GM19025 (cell line): ENCODE data around the gene EIF2S3.
"Not testable (repeated sequence)": the region's sequence is repeated elsewhere in the genome, so short reads cannot be mapped to it uniquely, and the experiment has no call there.

ENCODE experiments used
- ATAC-seq: cut with Tn5 transposase; IDR thresholded peaks from one replicate; pipeline ENCODE4 v1.9.1; 2021; ENCODE audit warnings: mild to moderate bottlenecking, low read depth, moderate library complexity; ENCODE audit not compliant: unreplicated experiment

The EIF2S3 gene

DNA sequence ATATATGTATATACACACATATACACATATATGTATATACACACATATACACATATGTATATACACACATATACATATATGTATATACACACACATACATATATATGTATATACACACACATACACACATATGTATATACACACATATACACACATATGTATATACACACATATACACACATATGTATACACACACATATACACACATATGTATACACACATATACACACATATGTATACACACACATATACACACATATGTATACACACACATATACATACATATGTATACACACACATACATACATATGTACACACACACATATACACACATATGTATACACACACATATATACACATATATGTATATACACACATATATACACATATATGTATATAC, 8.7 kb upstream of the EIF2S3 start:
- not testable (repeated sequence) for ATAC-seq

DNA sequence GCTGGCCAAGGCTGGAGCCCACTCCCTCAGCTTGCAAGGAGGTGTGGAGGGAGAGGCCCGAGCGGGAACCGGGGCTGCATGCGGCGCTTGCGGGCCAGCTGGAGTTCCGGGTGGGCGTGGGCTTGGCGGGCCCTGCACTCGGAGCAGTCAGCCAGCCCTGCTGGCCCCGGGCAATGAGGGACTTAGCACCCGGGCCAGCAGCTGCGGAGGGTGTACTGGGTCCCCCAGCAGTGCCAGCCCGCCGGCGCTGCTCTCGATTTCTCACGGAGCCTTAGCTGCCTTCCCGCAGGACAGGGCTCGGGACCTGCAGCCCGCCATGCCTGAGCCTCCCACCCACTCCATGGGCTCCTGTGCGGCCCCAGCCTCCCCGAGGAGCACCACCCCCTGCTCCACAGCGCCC, 5.1 kb upstream of the EIF2S3 start:
- ATAC-seq, result not testable (repeated sequence)

GRCh38 chrX:24050522-24051318, 4.0 kb upstream of the EIF2S3 start:
- ATAC-seq, result not testable (repeated sequence)

DNA sequence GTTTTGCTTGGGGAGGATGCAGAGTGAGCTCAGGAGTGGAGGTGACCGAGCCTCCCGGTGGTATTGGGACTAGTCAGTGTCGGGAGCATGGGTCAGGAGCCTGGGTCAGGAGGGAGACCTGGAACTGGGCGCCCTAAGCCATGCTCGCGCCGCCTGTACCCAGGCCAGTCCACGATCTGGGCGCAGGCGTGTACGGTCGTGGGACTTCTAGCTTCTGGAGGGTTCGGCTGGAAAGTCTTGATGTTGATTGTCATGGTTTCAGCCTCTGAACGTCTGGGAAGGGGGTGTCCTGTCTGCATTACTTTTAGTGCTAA, 244 bp downstream of the EIF2S3 start:
- ATAC-seq, result peak; percentile 6

- ATAC-seq, result no peak
These were observed 8.7 kb downstream of the EIF2S3 start for GRCh38 chrX:24063488-24063887.

DNA sequence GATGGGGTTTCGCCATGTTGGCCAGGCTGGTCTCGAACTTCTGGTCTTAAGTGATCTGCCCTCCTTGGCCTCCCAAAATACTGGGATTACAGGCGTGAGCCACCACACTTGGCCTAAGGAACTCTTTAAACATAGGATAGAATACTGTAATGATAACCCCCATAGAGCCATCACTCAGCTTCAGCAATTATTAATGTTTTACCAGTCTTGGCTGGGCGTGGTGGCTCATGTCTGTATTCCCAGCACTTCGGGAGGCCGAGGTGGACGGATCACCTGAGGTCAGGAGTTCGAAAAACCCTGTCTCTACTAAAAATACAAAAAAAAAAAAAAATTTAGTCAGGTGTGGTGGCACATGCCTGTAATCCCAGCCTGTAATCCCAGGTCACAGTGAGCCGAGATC, 15.1 kb downstream of the EIF2S3 start:
- no peak for ATAC-seq

DNA sequence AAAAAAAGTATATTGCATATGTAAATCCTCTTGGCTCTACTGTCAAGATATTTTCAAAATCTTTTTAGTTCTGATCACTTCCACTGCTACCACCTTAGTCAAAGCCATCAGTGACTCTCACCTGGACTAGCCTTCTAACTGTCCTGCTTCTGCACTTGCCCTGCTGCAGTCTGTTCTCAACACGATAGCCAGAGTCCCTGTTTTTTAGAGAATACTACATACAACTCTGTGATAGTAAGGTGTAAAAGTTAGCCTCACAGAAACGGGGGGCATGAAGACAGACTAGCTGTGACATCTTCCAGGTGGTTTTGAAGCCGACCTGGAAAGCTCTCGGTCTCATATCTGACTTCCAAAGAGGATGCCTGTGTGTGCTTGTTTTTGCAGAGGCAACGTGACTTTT, 24.7 kb downstream of the EIF2S3 start:
- ATAC-seq, result no peak

- ATAC-seq, result not testable (repeated sequence)
These were observed 25.5 kb downstream of the EIF2S3 start for GRCh38 chrX:24080245-24080644.

DNA sequence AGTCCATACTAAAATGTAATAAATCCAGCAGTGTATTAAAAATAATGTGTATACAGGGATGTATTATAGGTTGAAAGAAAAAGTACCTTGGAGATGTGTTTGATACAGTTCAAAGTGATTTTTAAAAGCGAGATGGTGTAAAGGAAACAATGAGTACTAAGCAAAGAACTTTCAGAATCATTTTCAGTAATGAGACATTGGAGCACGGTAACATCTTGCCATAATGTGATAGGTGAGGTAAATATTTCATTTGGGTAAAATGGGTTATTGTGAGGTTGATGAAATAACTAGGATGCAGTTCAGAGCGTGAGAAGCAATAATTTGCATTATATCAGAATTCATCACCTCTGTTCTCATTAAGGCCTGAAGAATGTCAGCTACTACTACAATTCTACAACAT, 25.9 kb downstream of the EIF2S3 start:
- ATAC-seq, result no peak

DNA sequence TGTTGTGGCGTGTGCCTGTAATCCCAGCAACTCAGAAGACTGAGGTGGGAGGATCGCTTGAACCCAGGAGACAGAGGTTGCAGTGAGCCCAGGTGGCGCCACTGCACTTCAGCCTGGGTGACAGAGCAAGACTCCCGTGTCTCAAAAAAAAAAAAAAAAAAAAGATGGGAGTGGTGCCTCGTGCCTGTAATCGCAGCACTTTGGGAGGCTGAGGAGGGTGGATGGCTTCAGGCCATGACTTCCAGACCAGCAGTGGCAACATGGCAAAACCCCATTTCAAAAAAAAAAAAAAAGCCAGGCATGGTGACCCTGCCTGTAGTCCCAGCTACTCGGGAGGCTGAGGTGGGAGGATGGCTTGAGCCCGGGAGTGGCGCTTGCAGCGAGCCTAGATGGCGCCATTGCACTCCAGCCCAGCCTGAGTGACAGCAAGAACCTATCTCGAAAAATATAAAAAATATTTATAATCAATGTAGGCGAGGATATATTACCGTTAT, 27.0 kb downstream of the EIF2S3 start:
- ATAC-seq, result peak; percentile 60

GRCh38 chrX:24082447-24082846, 27.7 kb downstream of the EIF2S3 start:
- ATAC-seq, result no peak

GRCh38 chrX:24085101-24085500, 30.3 kb downstream of the EIF2S3 start:
- ATAC-seq, result no peak

DNA sequence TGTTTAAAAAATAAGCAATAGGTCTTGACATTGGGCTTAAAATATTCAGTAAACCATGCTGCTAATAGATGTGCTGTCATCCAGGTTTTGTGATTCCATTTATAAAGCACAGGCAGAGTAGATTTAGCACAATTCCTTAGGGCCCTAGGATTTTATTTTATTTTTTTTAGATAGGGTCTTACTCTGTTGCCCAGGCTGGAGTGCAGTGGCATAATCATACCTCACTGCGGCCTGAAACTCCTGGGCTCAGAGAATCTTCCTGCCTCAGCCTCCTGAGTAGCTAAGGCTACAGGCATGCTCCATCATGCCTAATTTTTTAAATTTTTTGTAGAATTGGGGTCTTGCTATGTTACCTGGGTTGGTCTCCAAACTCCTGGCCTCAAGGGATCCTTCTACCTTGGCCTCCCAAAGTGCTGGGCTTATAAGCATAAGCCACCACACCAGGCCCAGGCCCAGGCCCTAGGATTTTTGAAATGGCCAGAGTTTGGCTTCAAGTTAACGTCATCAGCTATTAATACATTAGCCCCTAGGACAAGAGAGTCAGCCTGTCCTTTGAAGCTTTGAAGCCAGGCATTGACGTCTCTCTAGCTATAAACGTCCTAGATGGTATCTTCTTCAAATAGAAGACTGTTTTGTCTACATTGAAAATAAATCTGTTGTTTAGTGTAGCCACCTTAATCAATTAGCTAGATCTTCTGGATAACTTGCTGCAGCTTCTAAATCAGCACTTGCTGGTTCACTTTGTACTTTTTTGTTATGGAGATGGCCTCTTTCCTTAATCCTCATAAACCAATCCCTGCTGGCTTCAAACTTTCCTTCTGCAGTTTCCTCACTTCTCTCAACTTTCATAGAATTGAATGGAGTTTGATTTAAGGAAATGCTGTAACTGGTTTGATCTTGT, 35.8 kb downstream of the EIF2S3 start:
- no peak for ATAC-seq

DNA sequence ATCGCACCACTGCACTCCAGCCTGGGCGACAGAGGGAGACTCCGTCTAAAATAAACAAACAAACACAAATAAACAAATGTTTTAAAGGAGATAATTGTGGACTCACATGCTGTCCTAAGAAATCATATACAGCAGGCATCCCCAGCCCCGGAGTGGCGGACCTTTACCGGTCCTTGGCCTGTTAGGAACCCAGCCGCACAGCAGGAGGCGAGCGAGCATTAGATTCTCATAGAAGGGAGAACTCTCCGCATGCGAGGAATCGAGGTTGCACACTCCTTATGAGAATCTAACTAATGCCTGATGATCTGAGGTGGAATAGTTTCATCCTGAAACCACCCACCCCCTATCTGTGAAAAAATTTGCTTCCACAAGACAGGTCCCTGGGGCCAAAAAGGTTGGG, 39.0 kb downstream of the EIF2S3 start:
- no peak for ATAC-seq

DNA sequence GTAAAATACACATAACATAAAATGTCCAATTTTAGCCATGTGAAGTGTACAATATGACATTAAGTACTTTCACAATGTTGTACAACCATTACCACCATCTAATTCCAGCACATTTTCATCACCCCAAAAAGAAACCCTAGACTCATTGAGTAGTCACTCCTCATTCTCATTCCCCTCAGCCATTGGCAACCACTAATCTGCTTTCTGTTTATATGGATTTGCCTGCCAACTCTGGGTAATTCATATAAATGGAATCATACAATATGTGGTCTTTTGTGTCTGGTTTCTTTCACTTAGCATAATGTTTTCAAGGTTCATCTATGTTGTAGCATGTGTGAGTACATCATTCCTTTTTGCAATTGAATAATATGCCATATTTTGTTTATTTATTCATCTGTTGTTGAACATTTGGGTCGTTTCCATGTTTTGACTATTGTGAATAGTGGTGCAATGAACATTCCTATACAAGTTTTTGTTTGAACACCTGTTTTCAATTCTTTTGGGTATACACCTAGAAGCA, 43.0 kb downstream of the EIF2S3 start:
- no peak for ATAC-seq

DNA sequence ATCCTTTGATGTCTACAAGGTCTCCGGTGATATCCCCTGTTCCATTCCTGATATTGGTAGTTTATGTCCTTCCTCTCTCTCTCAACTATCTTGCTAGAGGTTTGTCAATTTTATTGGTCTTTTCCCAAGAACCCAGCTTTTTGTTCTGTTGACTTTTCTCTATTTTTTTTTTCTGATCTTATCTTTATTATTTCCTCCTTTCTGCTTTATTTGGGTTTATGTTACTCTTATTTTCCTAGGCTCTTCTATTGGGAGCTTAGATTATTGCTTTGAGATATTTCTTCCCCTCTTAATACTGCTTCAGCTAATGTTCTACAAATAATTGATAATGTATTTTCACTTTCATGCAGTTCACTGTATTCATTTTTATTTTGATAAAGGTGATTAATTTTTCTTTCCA, 44.2 kb downstream of the EIF2S3 start:
- ATAC-seq, result no peak

DNA sequence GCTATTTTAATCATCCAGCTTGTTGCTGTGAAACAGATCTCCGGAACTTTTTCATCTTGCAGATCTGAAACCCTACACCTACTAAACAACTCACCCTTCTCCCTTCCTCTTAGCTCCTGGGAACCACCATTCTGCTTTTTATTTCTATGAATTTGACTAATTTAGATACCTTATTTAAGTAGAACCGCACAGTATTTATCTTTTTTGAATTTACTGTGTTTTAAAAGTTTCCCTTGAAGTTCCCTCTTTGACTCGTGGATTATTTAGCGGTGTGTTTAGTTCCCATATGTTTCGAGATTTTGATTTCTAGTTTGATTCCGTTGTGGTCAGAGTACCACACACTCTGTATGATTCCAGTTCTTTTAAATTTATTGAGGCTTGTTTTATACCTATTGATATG, 44.6 kb downstream of the EIF2S3 start:
- ATAC-seq, result no peak

GRCh38 chrX:24100713-24101112, 46.0 kb downstream of the EIF2S3 start:
- no peak for ATAC-seq

GRCh38 chrX:24110069-24110468, 55.3 kb downstream of the EIF2S3 start:
- no peak for ATAC-seq

DNA sequence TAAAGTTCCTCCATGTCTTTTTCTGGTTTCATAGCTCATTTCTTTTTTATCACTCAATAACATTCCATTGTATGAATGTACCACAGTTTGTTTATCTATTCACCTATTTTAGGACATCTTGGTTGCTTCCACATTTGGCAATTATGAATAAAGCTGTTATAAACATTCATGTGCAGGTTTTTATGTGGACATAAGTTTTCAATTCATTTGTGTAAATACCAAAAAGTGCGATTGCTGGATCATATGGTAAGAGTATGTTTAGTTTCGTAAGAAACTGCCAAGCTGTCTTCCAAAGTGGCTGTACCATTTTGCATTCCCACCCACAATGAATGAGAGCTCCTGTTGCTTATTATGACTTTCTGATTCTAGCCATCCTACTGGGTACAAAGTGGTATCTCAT, 58.4 kb downstream of the EIF2S3 start:
- no peak for ATAC-seq

DNA sequence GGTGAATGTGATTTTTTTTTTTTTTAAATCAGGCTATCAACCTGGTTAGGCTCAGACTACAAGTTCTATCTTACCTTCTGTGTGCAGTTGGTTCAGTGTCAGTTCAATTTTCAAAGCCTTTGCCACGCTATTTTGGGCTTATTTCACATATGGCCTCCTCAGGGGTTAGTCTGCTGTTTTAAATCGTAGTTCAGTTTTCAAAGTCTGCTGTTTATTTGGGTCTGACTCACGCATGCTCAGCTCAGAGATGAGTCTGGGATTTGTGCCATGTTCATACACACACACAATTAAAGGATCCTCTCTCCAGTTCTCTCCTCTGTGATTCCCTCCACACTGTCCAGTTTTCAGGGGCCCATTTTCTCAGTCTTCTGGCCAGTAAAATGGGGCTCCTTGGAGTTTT, 62.5 kb downstream of the EIF2S3 start:
- no peak for ATAC-seq
